Measurements from ENCODE around the gene CA7.

The CA7 gene

DNA sequence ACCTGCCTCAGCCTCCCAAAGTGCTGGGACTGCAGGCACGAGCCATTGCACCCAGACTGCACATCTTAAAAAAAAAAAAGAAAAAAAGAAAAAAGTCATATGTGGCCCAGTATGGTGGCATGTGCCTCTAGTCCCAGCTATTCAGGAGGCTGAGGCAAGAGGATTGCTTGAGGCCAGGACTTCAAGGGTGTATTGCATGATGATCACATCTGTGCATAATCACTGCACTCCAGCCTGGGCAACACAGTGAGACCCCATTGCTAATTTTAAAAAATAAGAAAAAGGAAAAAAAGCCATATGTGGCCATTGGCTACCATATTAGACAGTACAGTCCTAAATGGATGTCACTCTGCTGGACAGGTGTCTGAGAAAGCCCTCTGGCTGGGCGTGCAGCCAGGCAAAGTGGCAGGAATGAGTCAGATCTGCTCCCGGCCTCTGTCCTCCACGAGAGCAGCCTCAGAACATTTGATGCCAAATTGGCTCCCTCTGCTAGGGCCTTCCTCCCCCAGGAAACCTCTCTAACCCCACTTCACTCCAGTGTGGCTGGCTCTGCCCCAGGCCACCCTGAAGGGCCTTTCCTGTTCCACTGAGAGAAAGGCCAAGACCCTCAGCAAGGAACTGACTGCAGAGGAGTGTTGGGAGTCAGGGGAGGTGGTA is 14.7 kb downstream of the CA7 start:
- DNase-seq (ENCODE audit: low read depth in 1 of 2, low spot score in 1 of 2): no peak
- Histone ChIP-seq H3K4me3 (replicated peaks; ENCODE audit: insufficient read depth, low read length) (no peak overlapping the region), H3K27ac (replicated peaks) (no peak overlapping the region), H3K27me3 (ENCODE audit: insufficient read depth, poor library complexity, severe bottlenecking) (no peaks in the 10 kb centered on the region)
- TF ChIP-seq, protein P1, sequence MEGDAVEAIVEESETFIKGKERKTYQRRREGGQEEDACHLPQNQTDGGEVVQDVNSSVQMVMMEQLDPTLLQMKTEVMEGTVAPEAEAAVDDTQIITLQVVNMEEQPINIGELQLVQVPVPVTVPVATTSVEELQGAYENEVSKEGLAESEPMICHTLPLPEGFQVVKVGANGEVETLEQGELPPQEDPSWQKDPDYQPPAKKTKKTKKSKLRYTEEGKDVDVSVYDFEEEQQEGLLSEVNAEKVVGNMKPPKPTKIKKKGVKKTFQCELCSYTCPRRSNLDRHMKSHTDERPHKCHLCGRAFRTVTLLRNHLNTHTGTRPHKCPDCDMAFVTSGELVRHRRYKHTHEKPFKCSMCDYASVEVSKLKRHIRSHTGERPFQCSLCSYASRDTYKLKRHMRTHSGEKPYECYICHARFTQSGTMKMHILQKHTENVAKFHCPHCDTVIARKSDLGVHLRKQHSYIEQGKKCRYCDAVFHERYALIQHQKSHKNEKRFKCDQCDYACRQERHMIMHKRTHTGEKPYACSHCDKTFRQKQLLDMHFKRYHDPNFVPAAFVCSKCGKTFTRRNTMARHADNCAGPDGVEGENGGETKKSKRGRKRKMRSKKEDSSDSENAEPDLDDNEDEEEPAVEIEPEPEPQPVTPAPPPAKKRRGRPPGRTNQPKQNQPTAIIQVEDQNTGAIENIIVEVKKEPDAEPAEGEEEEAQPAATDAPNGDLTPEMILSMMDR (IDR thresholded peaks at IDR 0.05; ENCODE audit: insufficient read depth, low read length): no peak
- TF ChIP-seq, protein P2, sequence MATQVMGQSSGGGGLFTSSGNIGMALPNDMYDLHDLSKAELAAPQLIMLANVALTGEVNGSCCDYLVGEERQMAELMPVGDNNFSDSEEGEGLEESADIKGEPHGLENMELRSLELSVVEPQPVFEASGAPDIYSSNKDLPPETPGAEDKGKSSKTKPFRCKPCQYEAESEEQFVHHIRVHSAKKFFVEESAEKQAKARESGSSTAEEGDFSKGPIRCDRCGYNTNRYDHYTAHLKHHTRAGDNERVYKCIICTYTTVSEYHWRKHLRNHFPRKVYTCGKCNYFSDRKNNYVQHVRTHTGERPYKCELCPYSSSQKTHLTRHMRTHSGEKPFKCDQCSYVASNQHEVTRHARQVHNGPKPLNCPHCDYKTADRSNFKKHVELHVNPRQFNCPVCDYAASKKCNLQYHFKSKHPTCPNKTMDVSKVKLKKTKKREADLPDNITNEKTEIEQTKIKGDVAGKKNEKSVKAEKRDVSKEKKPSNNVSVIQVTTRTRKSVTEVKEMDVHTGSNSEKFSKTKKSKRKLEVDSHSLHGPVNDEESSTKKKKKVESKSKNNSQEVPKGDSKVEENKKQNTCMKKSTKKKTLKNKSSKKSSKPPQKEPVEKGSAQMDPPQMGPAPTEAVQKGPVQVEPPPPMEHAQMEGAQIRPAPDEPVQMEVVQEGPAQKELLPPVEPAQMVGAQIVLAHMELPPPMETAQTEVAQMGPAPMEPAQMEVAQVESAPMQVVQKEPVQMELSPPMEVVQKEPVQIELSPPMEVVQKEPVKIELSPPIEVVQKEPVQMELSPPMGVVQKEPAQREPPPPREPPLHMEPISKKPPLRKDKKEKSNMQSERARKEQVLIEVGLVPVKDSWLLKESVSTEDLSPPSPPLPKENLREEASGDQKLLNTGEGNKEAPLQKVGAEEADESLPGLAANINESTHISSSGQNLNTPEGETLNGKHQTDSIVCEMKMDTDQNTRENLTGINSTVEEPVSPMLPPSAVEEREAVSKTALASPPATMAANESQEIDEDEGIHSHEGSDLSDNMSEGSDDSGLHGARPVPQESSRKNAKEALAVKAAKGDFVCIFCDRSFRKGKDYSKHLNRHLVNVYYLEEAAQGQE (IDR thresholded peaks at IDR 0.05; ENCODE audit: insufficient replicate concordance, low read depth): no peak

DNA sequence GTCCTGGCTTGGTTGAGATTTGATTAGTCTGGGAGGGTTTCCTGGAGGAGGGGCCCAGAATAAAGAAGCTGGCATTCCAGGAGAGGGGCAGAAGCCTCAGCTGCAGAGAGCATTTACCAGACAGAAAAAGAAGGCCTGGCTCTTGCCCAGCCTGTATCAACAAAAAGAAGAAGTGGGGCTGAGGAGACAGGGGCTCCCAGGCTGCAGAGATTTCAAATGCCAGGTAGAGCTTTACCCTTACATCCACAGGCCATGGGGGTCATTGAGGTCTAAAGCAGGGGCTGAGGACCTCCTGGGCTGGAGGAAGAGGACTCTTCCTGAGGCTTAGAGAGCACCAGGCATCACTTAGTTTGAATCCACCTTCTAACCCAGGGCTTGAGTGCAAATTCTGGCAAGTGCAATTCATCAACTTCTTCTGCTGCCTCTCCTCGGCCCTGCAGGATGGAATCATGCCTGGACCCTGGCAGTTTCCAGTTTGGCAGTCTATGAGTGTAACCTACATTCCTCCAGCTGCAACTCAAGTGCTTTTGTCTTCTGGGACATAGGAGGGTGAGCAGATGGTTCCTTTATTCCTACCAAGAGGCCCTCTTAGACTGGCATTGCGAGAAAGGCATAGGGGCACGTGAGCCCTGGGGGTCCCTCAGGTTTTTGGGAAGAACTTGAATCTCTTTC is 15.3 kb downstream of the CA7 start:
- Histone ChIP-seq H3K4me3 (replicated peaks; ENCODE audit: insufficient read depth, low read length) (no peak overlapping the region), H3K27me3 (ENCODE audit: insufficient read depth, poor library complexity, severe bottlenecking) (no peaks in the 10 kb centered on the region), H3K27ac (replicated peaks) (no peak overlapping the region)
- no peak for DNase-seq (ENCODE audit: low read depth in 1 of 2, low spot score in 1 of 2)
- peak; percentile 69; the same call in 1 of the 2 replicates for TF ChIP-seq SPI1 (IDR thresholded peaks at IDR 0.05; ENCODE audit: borderline replicate concordance, low read depth)
- TF ChIP-seq, protein P1 (IDR thresholded peaks at IDR 0.05; ENCODE audit: insufficient read depth, low read length): no peak

DNA sequence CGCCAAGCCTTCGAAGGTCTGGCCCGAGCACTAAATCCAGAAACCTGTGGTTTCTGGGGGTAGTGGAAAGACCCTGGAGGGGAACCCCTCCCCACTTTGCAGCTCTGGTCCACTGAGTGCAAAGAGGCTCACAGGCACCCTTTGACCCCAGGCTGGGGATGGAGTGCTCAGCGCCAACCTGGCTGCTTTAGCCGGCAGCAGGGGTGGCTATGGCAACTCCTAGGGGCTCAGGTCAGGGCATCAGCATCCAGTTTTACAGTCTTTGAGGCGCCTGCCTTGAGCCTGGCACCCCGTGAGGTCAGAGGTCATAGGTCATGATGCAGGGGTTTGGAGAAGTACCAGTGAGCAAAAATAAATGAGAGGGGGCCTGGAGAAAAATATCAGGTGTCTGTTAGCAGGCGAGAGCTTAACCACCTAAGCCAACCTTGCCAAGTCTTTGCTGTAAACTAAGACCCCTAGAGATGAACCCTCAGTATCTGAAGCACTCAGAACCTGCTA is 17.9 kb downstream of the CA7 start:
- H3K27ac ChIP-seq (replicated peaks): no peak overlapping the region
- no peak for DNase-seq (ENCODE audit: low read depth in 1 of 2, low spot score in 1 of 2)
- no peaks in the 10 kb centered on the region for H3K27me3 ChIP-seq (ENCODE audit: insufficient read depth, poor library complexity, severe bottlenecking)
- H3K4me3 ChIP-seq (replicated peaks; ENCODE audit: insufficient read depth, low read length): no peak overlapping the region
- TF ChIP-seq, protein P2 (IDR thresholded peaks at IDR 0.05; ENCODE audit: insufficient replicate concordance, low read depth): no peak
- no peak for TF ChIP-seq GABPA (IDR thresholded peaks at IDR 0.05; ENCODE audit: low read depth)
- TF ChIP-seq POLR2AphosphoS5 (IDR thresholded peaks at IDR 0.05; ENCODE audit: low read depth): no peak
- no peak for TF ChIP-seq SPI1 (IDR thresholded peaks at IDR 0.05; ENCODE audit: borderline replicate concordance, low read depth)
- TF ChIP-seq, protein P1 (IDR thresholded peaks at IDR 0.05; ENCODE audit: insufficient read depth, low read length): no peak
